Mononuclear cell (primary cell): ENCODE data around the gene FCER1A. TPM values are rescaled to one million over a fixed set of nuclear protein-coding genes. Genes with fewer than 3 reads are reported as not detected.

Experiments
- H3K27me3 ChIP-seq: 2 replicates; pipeline ENCODE4 v1.6.0; 2011; ENCODE audit warnings: low read length, control low read depth; ENCODE audit not compliant: insufficient read depth
- H3K4me1 ChIP-seq: 2 replicates; pipeline ENCODE4 v1.5.1; 2011; ENCODE audit warnings: mild to moderate bottlenecking, low read length, control low read depth; ENCODE audit not compliant: insufficient read depth
- H3K4me3 ChIP-seq: 2 replicates; pipeline ENCODE4 v1.5.1; 2011; ENCODE audit warnings: mild to moderate bottlenecking, low read length, moderate library complexity
- H3K9me3 ChIP-seq: 2 replicates; pipeline ENCODE4 v1.5.1; 2011; ENCODE audit warnings: low read depth, mild to moderate bottlenecking, control low read depth, low read length
- total RNA-seq: library from RNA; depleted of rRNA; stranded (reverse); fragments of >200 nt; gene quantifications from one replicate; pipeline ENCODE4 v1.2.3, GENCODE V29; 2012

The FCER1A gene
- 16.5 TPM for total RNA-seq

DNA sequence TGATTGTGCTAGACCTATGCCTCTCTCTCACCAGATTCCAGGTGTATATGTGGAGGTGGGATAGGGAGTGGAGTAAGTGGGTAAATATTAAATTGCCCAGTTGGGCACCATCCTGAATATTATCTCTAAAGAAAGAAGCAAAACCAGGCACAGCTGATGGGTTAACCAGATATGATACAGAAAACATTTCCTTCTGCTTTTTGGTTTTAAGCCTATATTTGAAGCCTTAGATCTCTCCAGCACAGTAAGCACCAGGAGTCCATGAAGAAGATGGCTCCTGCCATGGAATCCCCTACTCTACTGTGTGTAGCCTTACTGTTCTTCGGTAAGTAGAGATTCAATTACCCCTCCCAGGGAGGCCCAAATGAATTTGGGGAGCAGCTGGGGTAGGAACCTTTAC is at the start of gene FCER1A:
FCER1A (plus strand) TSS at position 242 of the 400 bp plus-strand sequence; CDS start at position 271, 29 bp downstream.
- no peaks in the 10 kb centered on the region for H3K27me3 ChIP-seq
- peak within 1 kb of the TSS; percentile 22 for H3K4me3 ChIP-seq
- H3K4me1 ChIP-seq, result peaks cover 13% of the 10 kb centered on the region
- H3K9me3 ChIP-seq, result no peaks in the 10 kb centered on the region

DNA sequence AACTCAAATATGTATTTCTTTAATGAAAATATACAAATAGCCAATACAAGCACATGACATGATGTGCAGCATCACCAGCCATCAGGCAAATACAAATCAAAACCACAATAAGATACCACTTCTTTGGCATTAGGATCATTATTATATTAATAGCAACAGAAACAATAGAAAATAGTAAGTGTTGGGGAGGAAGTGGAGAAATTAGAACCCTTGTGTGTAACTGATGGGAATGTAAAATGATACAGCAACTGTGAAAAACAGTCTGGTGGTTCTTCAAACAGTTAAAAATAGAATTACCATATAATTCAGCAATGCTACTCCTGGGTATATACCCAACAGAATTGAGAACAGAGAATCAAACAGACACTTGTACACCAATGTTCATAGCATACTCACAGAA is 40.8 kb upstream of the FCER1A start:
- Histone ChIP-seq H3K27me3 (no peaks in the 10 kb centered on the region), H3K4me3 (no peak overlapping the region), H3K9me3 (no peaks in the 10 kb centered on the region), H3K4me1 (no peaks in the 10 kb centered on the region)

DNA sequence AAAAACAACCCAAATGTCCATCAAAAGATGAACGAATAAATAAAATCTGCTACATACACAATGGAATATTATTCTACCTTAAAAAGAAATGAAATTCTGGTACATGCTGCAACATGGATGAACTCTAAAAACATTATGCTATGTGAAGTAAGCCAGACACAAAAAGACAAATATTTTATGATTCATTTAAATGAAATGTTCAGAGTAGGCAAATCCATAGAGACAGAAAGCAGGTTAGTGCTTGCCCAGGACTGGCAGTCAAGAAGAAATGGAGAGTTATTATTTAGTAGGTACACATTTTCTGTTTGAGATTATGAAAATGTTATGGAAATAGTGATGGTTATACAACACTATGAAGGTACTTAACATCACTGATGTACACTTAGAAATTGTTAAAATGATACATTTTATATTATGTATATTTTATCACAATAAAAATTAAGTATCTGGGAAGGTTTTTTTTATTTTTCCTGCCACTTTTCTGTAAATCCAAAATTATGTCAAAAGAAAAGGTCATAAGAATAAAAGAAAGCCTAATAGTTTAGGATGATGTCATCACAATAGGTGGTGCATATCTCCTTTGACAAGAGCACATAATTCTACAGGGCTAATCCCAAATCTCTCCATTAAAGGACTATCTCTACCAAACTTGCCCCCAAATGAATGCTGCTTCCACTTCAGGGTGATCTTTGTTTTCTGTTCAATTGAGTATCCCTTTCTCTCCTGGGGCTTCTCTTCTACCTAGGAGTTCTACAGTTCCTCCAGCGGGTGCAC is 40.2 kb upstream of the FCER1A start:
- Histone ChIP-seq H3K4me1 (no peaks in the 10 kb centered on the region), H3K27me3 (no peaks in the 10 kb centered on the region), H3K9me3 (no peaks in the 10 kb centered on the region), H3K4me3 (no peak overlapping the region)

DNA sequence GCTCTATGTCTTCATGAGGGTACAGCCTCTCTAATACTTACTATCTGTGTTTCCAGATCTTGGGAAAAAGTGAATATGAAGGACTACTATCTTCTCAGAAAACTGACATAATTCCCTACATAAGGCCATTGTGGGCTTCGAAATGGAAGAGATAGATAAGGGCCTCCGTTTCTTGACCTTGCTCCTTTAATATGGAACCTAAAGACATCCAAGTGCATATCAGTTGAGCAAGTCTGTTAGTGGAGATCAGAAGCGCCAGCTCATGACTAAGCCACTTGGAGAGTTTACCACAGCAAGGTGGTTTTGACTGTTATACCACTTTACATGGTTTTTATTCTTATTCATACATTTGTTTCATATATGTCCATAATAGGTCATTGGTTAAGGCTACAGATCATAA is 35.3 kb upstream of the FCER1A start:
- H3K9me3 ChIP-seq, result no peaks in the 10 kb centered on the region

DNA sequence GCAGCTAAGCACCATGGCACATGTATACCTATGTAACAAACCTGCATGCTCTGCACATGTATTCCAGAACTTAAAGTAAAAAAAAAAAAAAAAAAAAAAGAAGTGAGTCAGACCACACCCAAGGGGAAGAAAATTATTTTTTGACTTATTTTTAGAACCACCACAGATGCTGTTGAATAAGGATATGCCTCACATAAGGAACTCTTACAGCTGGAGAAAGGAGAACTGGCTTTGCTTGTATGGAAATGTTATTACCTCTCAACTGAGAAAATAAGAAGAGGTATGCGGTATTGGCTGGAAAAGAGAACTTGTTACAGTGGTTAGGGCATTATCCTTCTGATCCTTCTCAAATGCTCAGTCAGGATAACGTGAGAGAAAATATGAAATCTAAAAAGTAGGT is 27.5 kb upstream of the FCER1A start:
- H3K9me3 ChIP-seq, result no peaks in the 10 kb centered on the region
- H3K27me3 ChIP-seq, result no peaks in the 10 kb centered on the region
- H3K4me1 ChIP-seq, result peaks cover 4% of the 10 kb centered on the region
- no peak overlapping the region for H3K4me3 ChIP-seq

More for the DNA sequence above, 35.3 kb upstream of the FCER1A start:
- H3K4me1 ChIP-seq, result no peaks in the 10 kb centered on the region
- no peak overlapping the region for H3K4me3 ChIP-seq
- no peaks in the 10 kb centered on the region for H3K27me3 ChIP-seq

DNA sequence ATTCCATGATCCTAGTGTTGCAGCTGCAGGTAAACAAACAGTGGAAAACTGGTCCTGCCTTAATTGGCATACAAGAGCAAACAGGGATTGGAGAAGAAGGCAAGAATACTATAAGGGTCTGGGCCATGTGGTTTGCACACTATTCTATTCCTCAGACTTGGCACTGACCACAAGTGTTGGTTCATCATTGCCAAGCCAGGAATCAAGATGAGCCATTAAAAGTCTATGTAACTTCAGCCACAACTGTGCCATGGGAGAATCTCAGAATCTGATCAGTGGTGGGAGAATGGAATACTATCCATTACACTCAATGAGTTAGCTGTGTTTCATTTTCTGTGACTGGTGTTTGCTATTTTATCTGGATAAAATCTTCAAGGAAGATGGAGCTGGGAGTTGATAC is 26.2 kb upstream of the FCER1A start:
- Histone ChIP-seq H3K27me3 (no peaks in the 10 kb centered on the region), H3K4me1 (peaks cover 4% of the 10 kb centered on the region), H3K9me3 (no peaks in the 10 kb centered on the region), H3K4me3 (no peak overlapping the region)

DNA sequence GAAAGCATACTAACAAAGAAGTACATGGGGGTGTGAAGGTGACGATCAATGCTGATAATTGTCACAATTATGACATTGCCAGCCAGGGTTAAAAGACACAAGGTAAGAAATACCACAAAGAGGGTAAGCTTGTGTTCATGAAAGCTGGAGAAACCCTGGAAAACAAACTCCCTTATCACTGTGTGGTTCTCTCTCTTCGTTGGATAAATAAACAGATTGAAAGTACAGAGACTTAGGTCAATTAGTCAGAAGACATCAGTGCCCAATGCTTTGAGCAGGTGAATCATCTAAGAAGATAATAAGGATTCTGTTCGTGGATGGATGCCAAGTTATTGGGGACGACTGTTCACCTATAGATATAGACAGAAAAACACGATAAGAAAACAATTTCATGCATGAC is 22.4 kb upstream of the FCER1A start:
- Histone ChIP-seq H3K4me3 (no peak overlapping the region), H3K4me1 (peaks cover 14% of the 10 kb centered on the region), H3K27me3 (no peaks in the 10 kb centered on the region), H3K9me3 (no peaks in the 10 kb centered on the region)

DNA sequence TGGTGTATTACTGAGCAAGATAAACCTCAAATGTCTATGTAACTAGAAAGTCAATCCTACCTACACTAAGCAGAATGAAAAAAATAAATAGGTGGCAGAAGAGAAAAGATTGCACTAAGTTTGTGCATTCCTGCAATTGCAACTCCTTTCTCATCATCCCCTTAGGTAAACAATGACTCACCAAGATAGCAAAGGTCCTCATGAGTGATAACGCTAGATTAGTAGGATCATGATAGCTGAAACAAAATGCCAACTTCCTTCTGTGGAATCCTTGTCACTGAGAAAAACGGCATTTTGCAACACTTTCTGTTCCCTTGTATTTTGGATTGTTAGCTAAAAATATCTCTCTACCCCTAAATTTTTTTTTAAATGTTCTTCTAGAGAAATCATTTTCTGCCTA is 20.0 kb upstream of the FCER1A start:
- peaks cover 12% of the 10 kb centered on the region for H3K4me1 ChIP-seq
- H3K4me3 ChIP-seq, result no peak overlapping the region
- H3K27me3 ChIP-seq, result no peaks in the 10 kb centered on the region

DNA sequence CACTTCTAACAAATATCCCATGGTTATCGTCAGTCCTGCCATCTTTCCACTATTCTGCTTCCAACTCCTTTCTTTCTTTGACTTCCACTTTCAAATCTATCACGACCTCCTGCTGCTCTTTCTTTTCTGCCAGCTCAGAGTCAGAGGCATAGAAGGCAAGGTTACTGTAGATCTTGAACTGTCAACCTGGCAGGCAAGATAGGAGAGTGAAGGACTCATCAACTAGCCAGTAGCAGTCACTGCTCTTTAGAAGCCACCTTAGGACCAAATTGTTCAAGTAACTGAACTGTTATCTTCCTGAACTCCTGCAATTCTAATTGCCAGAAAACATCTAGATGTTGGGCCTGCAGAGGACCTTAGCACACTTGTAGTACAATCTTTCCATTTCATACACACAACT is 13.1 kb upstream of the FCER1A start:
- H3K4me1 ChIP-seq, result peaks cover 24% of the 10 kb centered on the region

More for the DNA sequence above, 20.0 kb upstream of the FCER1A start:
- H3K9me3 ChIP-seq, result no peaks in the 10 kb centered on the region

DNA sequence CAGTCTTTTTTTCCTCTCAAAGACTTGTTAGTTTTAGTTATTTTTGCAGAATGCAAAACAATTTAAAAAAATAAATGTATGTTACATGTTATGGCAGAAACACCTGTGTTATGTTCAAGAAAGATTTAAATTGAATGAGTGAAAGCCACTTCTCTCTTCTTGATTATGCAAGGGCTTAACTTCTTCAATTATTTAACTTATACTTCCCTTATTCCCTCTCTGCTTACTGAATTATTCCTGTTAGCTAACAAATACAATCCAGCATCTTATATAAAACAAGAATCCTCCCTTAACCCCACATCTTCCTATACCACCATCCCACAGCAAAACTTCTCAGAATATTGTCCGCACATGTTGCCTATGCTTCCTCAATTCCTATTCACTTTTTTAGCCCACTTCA is 10.7 kb upstream of the FCER1A start:
- Histone ChIP-seq H3K9me3 (no peaks in the 10 kb centered on the region), H3K4me1 (peaks cover 24% of the 10 kb centered on the region), H3K27me3 (no peaks in the 10 kb centered on the region), H3K4me3 (no peak overlapping the region)

More for the DNA sequence above, 13.1 kb upstream of the FCER1A start:
- H3K4me3 ChIP-seq, result no peak overlapping the region
- no peaks in the 10 kb centered on the region for H3K27me3 ChIP-seq
- H3K9me3 ChIP-seq, result no peaks in the 10 kb centered on the region

DNA sequence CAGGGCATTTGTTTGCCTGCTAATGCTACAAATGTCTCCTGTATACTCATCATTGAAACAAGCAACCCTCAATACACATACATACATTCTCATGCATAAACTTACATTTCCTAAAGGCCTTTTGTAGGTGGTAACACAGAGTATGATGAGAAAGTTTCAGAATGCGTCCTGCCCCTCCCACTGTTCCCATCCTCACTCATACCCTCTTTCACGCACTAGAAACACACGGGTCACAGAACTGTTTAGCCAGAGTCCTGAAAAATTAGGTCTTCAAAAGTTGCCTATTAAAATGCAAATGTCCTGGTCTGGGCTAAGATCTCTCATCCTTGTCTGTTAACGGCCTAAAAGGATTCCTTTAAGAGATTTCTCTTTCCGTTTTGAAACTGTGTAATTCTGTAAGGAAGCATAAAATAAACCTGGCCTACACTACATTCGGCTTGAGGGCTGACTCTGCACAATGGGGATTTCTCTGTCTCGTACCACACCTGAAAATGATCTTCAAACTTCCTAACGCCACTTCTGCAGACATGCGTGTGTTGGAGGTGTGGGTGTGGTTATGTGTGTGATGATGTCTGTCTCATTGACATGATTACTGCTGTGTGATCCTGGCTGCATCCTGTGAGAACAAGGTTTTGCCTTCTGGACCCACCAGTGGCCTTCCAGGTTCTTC is 5.3 kb upstream of the FCER1A start:
- no peak overlapping the region for H3K4me3 ChIP-seq
- H3K27me3 ChIP-seq, result no peaks in the 10 kb centered on the region
- no peaks in the 10 kb centered on the region for H3K9me3 ChIP-seq
- H3K4me1 ChIP-seq, result peaks cover 8% of the 10 kb centered on the region

DNA sequence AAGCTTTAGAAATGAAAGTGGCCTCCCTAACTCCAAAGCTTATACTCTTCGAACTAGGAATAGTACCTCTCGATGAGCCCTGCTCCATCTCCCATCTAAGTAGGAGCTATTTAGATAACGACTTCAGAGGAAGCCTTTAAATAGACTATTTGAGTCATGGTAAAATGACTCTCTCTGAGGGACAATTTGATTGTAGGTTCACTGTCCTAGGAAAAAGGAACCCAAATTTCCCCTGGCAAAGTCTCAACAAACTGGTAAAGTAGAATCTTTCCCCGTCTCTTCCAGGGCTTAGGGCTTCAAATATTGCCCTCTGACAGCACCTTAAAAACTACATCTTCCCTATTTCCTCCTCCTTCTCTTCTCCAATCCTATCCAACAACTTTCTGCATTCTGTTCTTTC is 2.0 kb upstream of the FCER1A start:
- Histone ChIP-seq H3K27me3 (no peaks in the 10 kb centered on the region), H3K9me3 (no peaks in the 10 kb centered on the region), H3K4me1 (peaks cover 13% of the 10 kb centered on the region), H3K4me3 (no peak overlapping the region)

DNA sequence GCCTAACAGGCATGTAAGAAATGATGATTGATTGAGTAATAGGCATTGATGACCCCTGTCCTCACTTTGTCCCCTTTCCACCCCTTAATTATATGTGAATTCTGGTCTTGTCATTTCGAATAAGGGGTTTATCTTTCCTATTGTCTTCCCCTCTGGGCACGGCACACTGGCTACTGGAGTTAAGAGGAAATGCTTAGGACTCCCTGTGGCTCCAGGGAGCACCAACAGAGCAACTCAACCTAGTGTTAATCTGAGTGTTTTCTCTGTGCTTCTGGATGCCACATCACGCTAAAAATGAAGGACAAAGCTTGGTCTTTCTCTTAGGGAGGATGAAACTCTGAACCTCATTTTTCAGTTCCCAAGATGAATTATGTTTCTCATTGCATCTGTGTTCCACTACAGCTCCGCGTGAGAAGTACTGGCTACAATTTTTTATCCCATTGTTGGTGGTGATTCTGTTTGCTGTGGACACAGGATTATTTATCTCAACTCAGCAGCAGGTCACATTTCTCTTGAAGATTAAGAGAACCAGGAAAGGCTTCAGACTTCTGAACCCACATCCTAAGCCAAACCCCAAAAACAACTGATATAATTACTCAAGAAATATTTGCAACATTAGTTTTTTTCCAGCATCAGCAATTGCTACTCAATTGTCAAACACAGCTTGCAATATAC is 5.3 kb downstream of the FCER1A start:
- H3K27me3 ChIP-seq, result peaks cover 2% of the 10 kb centered on the region

DNA sequence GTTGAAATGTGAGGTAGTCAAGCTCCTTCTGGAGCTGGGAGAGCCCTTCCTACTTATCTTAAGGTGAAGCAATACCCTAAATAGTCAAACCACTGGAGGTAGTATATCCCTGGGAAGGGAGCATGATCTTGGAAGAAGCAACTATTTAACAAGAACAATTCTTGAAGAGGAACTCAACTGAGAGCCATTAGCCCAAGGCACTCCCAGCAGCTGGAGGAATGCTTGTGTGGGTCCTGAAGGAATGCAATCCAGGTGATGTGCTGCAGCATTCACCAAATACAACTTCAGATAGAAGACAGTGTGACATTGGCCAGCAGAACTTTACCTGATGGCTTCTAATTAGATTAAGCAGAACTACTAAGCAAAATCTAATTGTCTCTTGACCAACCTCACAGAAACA is 9.5 kb downstream of the FCER1A start:
- Histone ChIP-seq H3K9me3 (no peaks in the 10 kb centered on the region), H3K27me3 (peaks cover 2% of the 10 kb centered on the region), H3K4me3 (no peak overlapping the region), H3K4me1 (peaks cover 18% of the 10 kb centered on the region)

More for the DNA sequence above, 5.3 kb downstream of the FCER1A start:
- no peak overlapping the region for H3K4me3 ChIP-seq
- H3K9me3 ChIP-seq, result no peaks in the 10 kb centered on the region
- peaks cover 7% of the 10 kb centered on the region for H3K4me1 ChIP-seq

DNA sequence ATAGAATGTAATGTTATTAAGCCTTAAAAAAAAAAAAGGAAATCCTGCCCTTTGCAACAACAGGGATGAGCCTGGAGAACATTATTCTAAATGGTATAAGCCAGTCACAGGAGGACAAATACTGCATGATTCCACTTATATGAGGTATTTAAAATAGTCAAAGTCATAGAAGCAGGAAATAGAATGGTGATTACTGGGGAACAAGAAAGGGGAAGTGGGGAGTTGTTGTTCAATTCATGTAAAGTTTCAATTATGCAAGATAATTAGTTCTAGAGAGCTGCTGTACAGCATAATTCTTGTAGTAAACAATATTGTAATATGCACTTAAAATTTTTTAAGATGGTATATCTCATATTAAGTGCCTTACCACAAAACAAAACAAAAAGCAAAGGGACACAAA is 13.2 kb downstream of the FCER1A start:
- Histone ChIP-seq H3K27me3 (no peaks in the 10 kb centered on the region), H3K4me3 (no peak overlapping the region), H3K9me3 (no peaks in the 10 kb centered on the region), H3K4me1 (peaks cover 26% of the 10 kb centered on the region)
